WTC11 (cell line): ENCODE data around the gene CLEC4M. TPM values are rescaled to one million over a fixed set of nuclear protein-coding genes. Genes with fewer than 3 reads are reported as not detected.

Experiments
- ATAC-seq: fragments of 200-7000 bp; cut with Tn5 transposase; 2 replicates; pipeline ENCODE4 v1.10.0; 2021; ENCODE audit warnings: mild to moderate bottlenecking, moderate library complexity
- CTCF ChIA-PET: fragments of 300-600 bp; sonication (Branson Sonifier 250); formaldehyde crosslinking; loops from one replicate; lab custom pipeline; 2021; ENCODE audit warnings: antibody characterized with exemption; lab: Charles Lee
- POLR2A ChIA-PET: fragments of 350-600 bp; sonication (Branson Sonifier 250); formaldehyde crosslinking; loops from one replicate; lab custom pipeline; 2021; ENCODE audit warnings: antibody characterized with exemption; lab: Charles Lee
- DNase-seq: peaks from one replicate; pipeline ENCODE4 v3.0.0; 2021; ENCODE audit warnings: low spot score
- H3K27ac Mint-ChIP-seq: 2 replicates; pipeline ENCODE4 v1.8.0; 2021; ENCODE audit warnings: mixed read lengths
- H3K27me3 Mint-ChIP-seq: 2 replicates; pipeline ENCODE4 v1.8.0; 2021; ENCODE audit warnings: low read depth, mild to moderate bottlenecking, moderate library complexity, mixed read lengths
- H3K36me3 Mint-ChIP-seq: 2 replicates; pipeline ENCODE4 v1.8.0; 2021; ENCODE audit warnings: mixed read lengths
- H3K4me1 Mint-ChIP-seq: 2 replicates; pipeline ENCODE4 v1.8.0; 2022; ENCODE audit warnings: mixed read lengths
- H3K4me3 Mint-ChIP-seq: 2 replicates; pipeline ENCODE4 v1.8.0; 2021; ENCODE audit warnings: mild to moderate bottlenecking, moderate library complexity, mixed read lengths
- H3K9me3 Mint-ChIP-seq: 2 replicates; pipeline ENCODE4 v1.8.0; 2021; ENCODE audit warnings: mixed read lengths
- ATF6 ChIP-seq: sonication (generic); formaldehyde crosslinking; IDR thresholded peaks from 2 replicates; pipeline ENCODE4 v1.8.1; 2023; ENCODE audit warnings: mild to moderate bottlenecking, missing genetic modification reagents
- CBFB ChIP-seq: sonication (generic); formaldehyde crosslinking; IDR thresholded peaks from 2 replicates; pipeline ENCODE4 v1.8.1; 2022; ENCODE audit warnings: mild to moderate bottlenecking, low read depth, missing genetic modification reagents
- CREM ChIP-seq: sonication (generic); formaldehyde crosslinking; IDR thresholded peaks from 2 replicates; pipeline ENCODE4 v1.8.1; 2022; ENCODE audit warnings: mild to moderate bottlenecking, missing genetic modification reagents, moderate library complexity
- E2F5 ChIP-seq: sonication (generic); formaldehyde crosslinking; IDR thresholded peaks from 2 replicates; pipeline ENCODE4 v1.8.1; 2022; ENCODE audit warnings: mild to moderate bottlenecking, moderate library complexity, missing genetic modification reagents
- IRF2 ChIP-seq: sonication (generic); formaldehyde crosslinking; IDR thresholded peaks from 2 replicates; pipeline ENCODE4 v1.8.0; 2022; ENCODE audit warnings: low read depth, missing genetic modification reagents, borderline replicate concordance
- JUN ChIP-seq: sonication (generic); formaldehyde crosslinking; IDR thresholded peaks from 2 replicates; pipeline ENCODE4 v1.8.0; 2023; ENCODE audit warnings: mild to moderate bottlenecking, missing genetic modification reagents
- KAT7 ChIP-seq: sonication (generic); formaldehyde crosslinking; IDR thresholded peaks from 2 replicates; pipeline ENCODE4 v1.8.1; 2023; ENCODE audit warnings: missing genetic modification reagents, mild to moderate bottlenecking, borderline replicate concordance
- MAX ChIP-seq: sonication (generic); formaldehyde crosslinking; IDR thresholded peaks from 2 replicates; pipeline ENCODE4 v1.8.0; 2022; ENCODE audit warnings: mild to moderate bottlenecking, missing genetic modification reagents
- MXD4 ChIP-seq: fragments of 250-450 bp; sonication (Bioruptor Pico); IDR thresholded peaks from 2 replicates; pipeline ENCODE4 v1.8.0; 2021; ENCODE audit warnings: mild to moderate bottlenecking, moderate library complexity, borderline replicate concordance
- NFATC4 ChIP-seq: fragments of 250-450 bp; sonication (Bioruptor Pico); IDR thresholded peaks from 2 replicates; pipeline ENCODE4 v1.9.0; 2021; ENCODE audit warnings: mild to moderate bottlenecking
- NR2C2 ChIP-seq: sonication (generic); formaldehyde crosslinking; IDR thresholded peaks from 2 replicates; pipeline ENCODE4 v1.8.0; 2022; ENCODE audit warnings: mild to moderate bottlenecking, missing genetic modification reagents
- RORB ChIP-seq: fragments of 250-450 bp; sonication (Bioruptor Pico); IDR thresholded peaks from 2 replicates; pipeline ENCODE4 v1.9.0; 2021; ENCODE audit warnings: mild to moderate bottlenecking
- TEAD1 ChIP-seq: sonication (generic); formaldehyde crosslinking; IDR thresholded peaks from 2 replicates; pipeline ENCODE4 v1.8.0; 2022; ENCODE audit warnings: mild to moderate bottlenecking, missing genetic modification reagents
- TEAD4 ChIP-seq: sonication (generic); formaldehyde crosslinking; IDR thresholded peaks from 2 replicates; pipeline ENCODE4 v1.8.0; 2022; ENCODE audit warnings: mild to moderate bottlenecking, missing genetic modification reagents
- ZBTB21 ChIP-seq: sonication (generic); formaldehyde crosslinking; IDR thresholded peaks from 2 replicates; pipeline ENCODE4 v1.8.1; 2023; ENCODE audit warnings: mild to moderate bottlenecking, missing genetic modification reagents, borderline replicate concordance
- ZMAT4 ChIP-seq: fragments of 250-450 bp; sonication (Bioruptor Pico); IDR thresholded peaks from 2 replicates; pipeline ENCODE4 v1.9.0; 2021; ENCODE audit warnings: mild to moderate bottlenecking
- ZNF219 ChIP-seq: sonication (generic); formaldehyde crosslinking; IDR thresholded peaks from 2 replicates; pipeline ENCODE4 v1.8.0; 2023; ENCODE audit warnings: missing genetic modification reagents, mild to moderate bottlenecking, borderline replicate concordance
- ZNF232 ChIP-seq: sonication (generic); formaldehyde crosslinking; IDR thresholded peaks from 2 replicates; pipeline ENCODE4 v1.8.0; 2022; ENCODE audit warnings: mild to moderate bottlenecking, missing genetic modification reagents
- ZNF263 ChIP-seq: sonication (generic); formaldehyde crosslinking; IDR thresholded peaks from 2 replicates; pipeline ENCODE4 v1.8.1; 2022; ENCODE audit warnings: low read depth, mild to moderate bottlenecking, moderate library complexity, missing genetic modification reagents
- ZNF423 ChIP-seq: fragments of 250-450 bp; sonication (Bioruptor Pico); IDR thresholded peaks from 2 replicates; pipeline ENCODE4 v2.1.2; 2022; ENCODE audit warnings: mild to moderate bottlenecking, moderate library complexity
- ZNF671 ChIP-seq: fragments of 250-450 bp; sonication (Bioruptor Pico); IDR thresholded peaks from 2 replicates; pipeline ENCODE4 v1.8.0; 2021; ENCODE audit warnings: mild to moderate bottlenecking
- total RNA-seq: library from RNA; stranded (reverse); gene quantifications from 3 replicates; pipeline ENCODE4 v1.2.3, GENCODE V29; 2021
- TF ChIP-seq, protein P1 (sequence below): sonication (generic); formaldehyde crosslinking; IDR thresholded peaks from 2 replicates; pipeline ENCODE4 v1.8.0; 2022; ENCODE audit warnings: mild to moderate bottlenecking, missing genetic modification reagents
- TF ChIP-seq, protein P2 (sequence below): sonication (generic); formaldehyde crosslinking; IDR thresholded peaks from 2 replicates; pipeline ENCODE4 v1.8.1; 2023; ENCODE audit warnings: mild to moderate bottlenecking, missing genetic modification reagents, moderate library complexity
- TF ChIP-seq, protein P3 (sequence below): fragments of 250-450 bp; sonication (Bioruptor Pico); IDR thresholded peaks from 2 replicates; pipeline ENCODE4 v1.9.0; 2021; ENCODE audit warnings: mild to moderate bottlenecking
- TF ChIP-seq, protein P4 (sequence below): sonication (generic); formaldehyde crosslinking; conservative IDR thresholded peaks from 2 replicates; pipeline ENCODE4 v1.8.1; 2022; ENCODE audit warnings: mild to moderate bottlenecking, missing genetic modification reagents

Gene CLEC4M
- total RNA-seq, 1 experiment from 2014 or later = not detected

DNA sequence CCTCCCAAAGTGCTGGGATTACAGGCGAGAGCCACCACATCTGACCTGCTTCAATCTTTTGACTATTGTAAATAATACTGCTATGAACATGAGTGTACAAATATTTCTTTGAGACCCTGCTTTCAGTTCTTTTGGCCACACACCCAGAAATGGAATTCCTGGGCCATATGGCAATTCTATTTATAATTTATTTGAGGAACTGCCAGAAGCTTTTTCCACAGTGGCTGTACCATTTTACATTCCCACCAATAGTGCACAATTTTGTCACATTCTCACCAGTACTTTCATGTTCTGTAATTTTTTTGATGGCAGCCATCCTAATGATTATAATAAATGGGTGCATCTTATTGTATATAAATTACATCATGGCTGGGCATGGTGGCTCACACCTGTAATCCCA is 47.4 kb upstream of the CLEC4M start (continued):
- TF ChIP-seq E2F5 (CRISPR knock-in tag) = no peak
- TF ChIP-seq KAT7 (CRISPR knock-in tag) = no peak
- TF ChIP-seq CBFB (CRISPR knock-in tag) = no peak

DNA sequence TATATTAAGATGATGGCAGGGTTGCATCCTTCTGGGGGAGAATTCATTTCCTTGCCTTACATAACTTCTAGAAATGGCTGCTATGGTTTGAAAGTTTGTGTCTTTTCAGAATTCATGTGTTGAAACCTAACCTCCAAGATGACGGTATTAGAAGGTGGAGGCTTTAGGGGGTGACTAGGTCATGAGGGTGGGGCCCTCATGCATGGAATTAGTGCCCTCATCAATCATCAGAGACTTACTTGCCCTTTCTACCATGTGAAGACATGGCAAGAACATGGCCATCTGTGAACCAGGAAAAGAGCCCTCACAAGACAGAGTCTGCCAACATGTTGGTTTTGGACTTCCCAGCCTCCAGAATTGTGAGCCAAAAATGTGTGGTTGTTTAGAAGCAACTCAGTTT is 46.3 kb upstream of the CLEC4M start:
- no peaks in the 10 kb centered on the region for H3K36me3 Mint-ChIP-seq
- no peak for DNase-seq
- ATAC-seq = no peak
- peaks cover 14% of the 10 kb centered on the region for H3K27me3 Mint-ChIP-seq
- peaks cover 5% of the 10 kb centered on the region for H3K9me3 Mint-ChIP-seq
- CTCF ChIA-PET = no interaction called here
- no peak overlapping the region for H3K27ac Mint-ChIP-seq
- H3K4me1 Mint-ChIP-seq = no peaks in the 10 kb centered on the region
- H3K4me3 Mint-ChIP-seq = no peak overlapping the region
- TF ChIP-seq NFATC4 (CRISPR knock-in tag) = no peak
- no peak for TF ChIP-seq ATF6
- no peak for TF ChIP-seq NR2C2 (CRISPR knock-in tag)
- TF ChIP-seq TEAD1 (CRISPR knock-in tag) = no peak
- TF ChIP-seq ZNF263 (CRISPR knock-in tag) = no peak
- no peak for TF ChIP-seq ZNF232
- no peak for TF ChIP-seq ZBTB21 (CRISPR knock-in tag)
- TF ChIP-seq, protein P1, sequence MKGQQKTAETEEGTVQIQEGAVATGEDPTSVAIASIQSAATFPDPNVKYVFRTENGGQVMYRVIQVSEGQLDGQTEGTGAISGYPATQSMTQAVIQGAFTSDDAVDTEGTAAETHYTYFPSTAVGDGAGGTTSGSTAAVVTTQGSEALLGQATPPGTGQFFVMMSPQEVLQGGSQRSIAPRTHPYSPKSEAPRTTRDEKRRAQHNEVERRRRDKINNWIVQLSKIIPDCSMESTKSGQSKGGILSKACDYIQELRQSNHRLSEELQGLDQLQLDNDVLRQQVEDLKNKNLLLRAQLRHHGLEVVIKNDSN (CRISPR knock-in tag) = no peak
- TF ChIP-seq, protein P2, sequence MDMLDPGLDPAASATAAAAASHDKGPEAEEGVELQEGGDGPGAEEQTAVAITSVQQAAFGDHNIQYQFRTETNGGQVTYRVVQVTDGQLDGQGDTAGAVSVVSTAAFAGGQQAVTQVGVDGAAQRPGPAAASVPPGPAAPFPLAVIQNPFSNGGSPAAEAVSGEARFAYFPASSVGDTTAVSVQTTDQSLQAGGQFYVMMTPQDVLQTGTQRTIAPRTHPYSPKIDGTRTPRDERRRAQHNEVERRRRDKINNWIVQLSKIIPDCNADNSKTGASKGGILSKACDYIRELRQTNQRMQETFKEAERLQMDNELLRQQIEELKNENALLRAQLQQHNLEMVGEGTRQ (CRISPR knock-in tag) = no peak
- TF ChIP-seq RORB (CRISPR knock-in tag) = no peak
- no peak for TF ChIP-seq CREM
- no peak for TF ChIP-seq ZMAT4
- POLR2A ChIA-PET = no interaction called here

DNA sequence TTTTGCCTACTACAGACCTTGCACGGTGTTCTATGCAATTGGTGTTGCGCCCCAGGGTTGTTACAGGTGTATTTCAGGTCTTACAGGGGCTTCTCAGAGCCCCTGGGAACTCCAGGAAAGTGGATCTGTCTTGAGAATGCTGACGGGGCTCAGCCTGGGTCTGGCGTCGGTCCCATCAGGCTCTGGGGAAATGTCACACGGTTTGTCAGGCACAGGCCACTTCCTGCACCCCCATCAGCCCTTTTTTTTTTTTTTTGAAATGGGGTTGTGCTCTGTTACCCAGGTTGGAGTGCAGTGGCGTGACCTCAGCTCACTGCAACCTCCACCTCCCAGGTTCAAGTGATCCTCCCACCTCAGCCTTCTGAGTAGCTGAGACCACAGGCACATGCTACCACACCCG is 44.4 kb upstream of the CLEC4M start:
- CTCF ChIA-PET = interaction anchor here (1.3 kb wide), 1 partner anchor 38 kb away, joined by 4 read pairs; the partner anchor contains the start of gene TRAPPC5
- H3K27me3 Mint-ChIP-seq = peaks cover 14% of the 10 kb centered on the region
- H3K4me3 Mint-ChIP-seq = no peak overlapping the region
- peaks cover 5% of the 10 kb centered on the region for H3K9me3 Mint-ChIP-seq
- POLR2A ChIA-PET = no interaction called here
- H3K36me3 Mint-ChIP-seq = no peaks in the 10 kb centered on the region
- no peaks in the 10 kb centered on the region for H3K4me1 Mint-ChIP-seq
- no peak for DNase-seq
- no peak overlapping the region for H3K27ac Mint-ChIP-seq
- no peak for ATAC-seq
- TF ChIP-seq TEAD4 (no peak), JUN (no peak), MXD4 (CRISPR knock-in tag) (no peak), MAX (no peak), IRF2 (CRISPR knock-in tag) (no peak), ZNF671 (CRISPR knock-in tag) (no peak), ZNF423 (no peak), ZNF219 (CRISPR knock-in tag) (no peak)
- TF ChIP-seq, protein P3, sequence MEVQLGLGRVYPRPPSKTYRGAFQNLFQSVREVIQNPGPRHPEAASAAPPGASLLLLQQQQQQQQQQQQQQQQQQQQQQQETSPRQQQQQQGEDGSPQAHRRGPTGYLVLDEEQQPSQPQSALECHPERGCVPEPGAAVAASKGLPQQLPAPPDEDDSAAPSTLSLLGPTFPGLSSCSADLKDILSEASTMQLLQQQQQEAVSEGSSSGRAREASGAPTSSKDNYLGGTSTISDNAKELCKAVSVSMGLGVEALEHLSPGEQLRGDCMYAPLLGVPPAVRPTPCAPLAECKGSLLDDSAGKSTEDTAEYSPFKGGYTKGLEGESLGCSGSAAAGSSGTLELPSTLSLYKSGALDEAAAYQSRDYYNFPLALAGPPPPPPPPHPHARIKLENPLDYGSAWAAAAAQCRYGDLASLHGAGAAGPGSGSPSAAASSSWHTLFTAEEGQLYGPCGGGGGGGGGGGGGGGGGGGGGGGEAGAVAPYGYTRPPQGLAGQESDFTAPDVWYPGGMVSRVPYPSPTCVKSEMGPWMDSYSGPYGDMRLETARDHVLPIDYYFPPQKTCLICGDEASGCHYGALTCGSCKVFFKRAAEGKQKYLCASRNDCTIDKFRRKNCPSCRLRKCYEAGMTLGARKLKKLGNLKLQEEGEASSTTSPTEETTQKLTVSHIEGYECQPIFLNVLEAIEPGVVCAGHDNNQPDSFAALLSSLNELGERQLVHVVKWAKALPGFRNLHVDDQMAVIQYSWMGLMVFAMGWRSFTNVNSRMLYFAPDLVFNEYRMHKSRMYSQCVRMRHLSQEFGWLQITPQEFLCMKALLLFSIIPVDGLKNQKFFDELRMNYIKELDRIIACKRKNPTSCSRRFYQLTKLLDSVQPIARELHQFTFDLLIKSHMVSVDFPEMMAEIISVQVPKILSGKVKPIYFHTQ (CRISPR knock-in tag) = no peak
- TF ChIP-seq, protein P4, sequence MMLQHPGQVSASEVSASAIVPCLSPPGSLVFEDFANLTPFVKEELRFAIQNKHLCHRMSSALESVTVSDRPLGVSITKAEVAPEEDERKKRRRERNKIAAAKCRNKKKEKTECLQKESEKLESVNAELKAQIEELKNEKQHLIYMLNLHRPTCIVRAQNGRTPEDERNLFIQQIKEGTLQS (CRISPR knock-in tag) = no peak
- TF ChIP-seq, protein P2 (CRISPR knock-in tag) = no peak
